HepG2 (cell line): ENCODE results near the gene SETD1A. TPM values are rescaled to one million over a fixed set of nuclear protein-coding genes. Genes with fewer than 3 reads are reported as not detected.

Source experiments
- CAMTA2 ChIP-seq: sonication (generic); formaldehyde crosslinking; IDR thresholded peaks from 2 replicates; pipeline ENCODE4 v1.4.0; 2020; ENCODE audit warnings: mild to moderate bottlenecking, missing genetic modification reagents, borderline replicate concordance
- DNMT1 ChIP-seq: sonication (generic); formaldehyde crosslinking; IDR thresholded peaks from 2 replicates; pipeline ENCODE4 v1.5.1; 2020; ENCODE audit warnings: mild to moderate bottlenecking, missing genetic modification reagents
- ELF3 ChIP-seq: IDR thresholded peaks from 2 replicates; pipeline ENCODE4 v1.6.1; 2016; ENCODE audit warnings: missing genetic modification reagents, missing compliant biosample characterization
- FLYWCH1 ChIP-seq: sonication (generic); formaldehyde crosslinking; IDR thresholded peaks from 2 replicates; pipeline ENCODE4 v1.8.1; 2023; ENCODE audit warnings: mild to moderate bottlenecking, missing genetic modification reagents
- GABPA ChIP-seq, 2 experiments: IDR thresholded peaks; 2 replicates each; pipeline ENCODE4 v1.6.1; 2011 to 2016; ENCODE audit warnings: low read depth in 2 of 2, low read length in 1 of 2, missing biosample characterization in 1 of 2, missing genetic modification characterization in 1 of 2
- HDAC1 ChIP-seq: sonication (generic); formaldehyde crosslinking; IDR thresholded peaks from 2 replicates; pipeline ENCODE4 v1.5.1; 2020; ENCODE audit warnings: mild to moderate bottlenecking, missing genetic modification reagents
- KAT2B ChIP-seq: fragments of 150-350 bp; IDR thresholded peaks from 2 replicates; pipeline ENCODE4 v1.6.1; 2014; ENCODE audit warnings: low read depth, low read length, borderline replicate concordance
- KLF12 ChIP-seq: sonication (generic); formaldehyde crosslinking; IDR thresholded peaks from 2 replicates; pipeline ENCODE4 v1.4.0; 2020; ENCODE audit warnings: missing genetic modification reagents, borderline replicate concordance
- MTA3 ChIP-seq: sonication (generic); formaldehyde crosslinking; IDR thresholded peaks from 2 replicates; pipeline ENCODE4 v1.4.0; 2020; ENCODE audit warnings: missing genetic modification reagents
- NFE2 ChIP-seq: sonication (generic); formaldehyde crosslinking; IDR thresholded peaks from 2 replicates; pipeline ENCODE4 v1.4.0; 2020; ENCODE audit warnings: missing genetic modification reagents
- NFKBIZ ChIP-seq: IDR thresholded peaks from 2 replicates; pipeline ENCODE4 v1.6.1; 2018; ENCODE audit warnings: missing genetic modification reagents, missing compliant biosample characterization
- PLSCR1 ChIP-seq: sonication (generic); formaldehyde crosslinking; IDR thresholded peaks from 2 replicates; pipeline ENCODE4 v1.5.0; 2020; ENCODE audit warnings: missing genetic modification reagents, mild to moderate bottlenecking, borderline replicate concordance
- RFX5 ChIP-seq: IDR thresholded peaks from 2 replicates; pipeline ENCODE4 v1.6.1; 2011; ENCODE audit warnings: low read depth, low read length, improper control_type of control experiment
- ZC3H13 ChIP-seq: sonication (generic); formaldehyde crosslinking; IDR thresholded peaks from 2 replicates; pipeline ENCODE4 v1.8.1; 2023; ENCODE audit warnings: mild to moderate bottlenecking, missing genetic modification reagents, moderate library complexity
- ZNF18 ChIP-seq: sonication (generic); formaldehyde crosslinking; IDR thresholded peaks from 2 replicates; pipeline ENCODE4 v1.8.0; 2022; ENCODE audit warnings: mild to moderate bottlenecking, missing genetic modification reagents; ENCODE audit not compliant: insufficient replicate concordance
- ZNF20 ChIP-seq: sonication (generic); formaldehyde crosslinking; IDR thresholded peaks from 2 replicates; pipeline ENCODE4 v1.4.0; 2020; ENCODE audit warnings: mild to moderate bottlenecking, moderate library complexity, missing genetic modification reagents
- ZNF333 ChIP-seq: sonication (generic); formaldehyde crosslinking; IDR thresholded peaks from 2 replicates; pipeline ENCODE4 v1.4.0; 2020; ENCODE audit warnings: mild to moderate bottlenecking, missing genetic modification reagents, borderline replicate concordance
- ZNF501 ChIP-seq: sonication (generic); formaldehyde crosslinking; IDR thresholded peaks from 2 replicates; pipeline ENCODE4 v1.5.1; 2020; ENCODE audit warnings: mild to moderate bottlenecking, moderate library complexity, missing genetic modification reagents
- ZNF513 ChIP-seq: sonication (generic); formaldehyde crosslinking; conservative IDR thresholded peaks from 2 replicates; pipeline ENCODE4 v1.5.0; 2020; ENCODE audit warnings: missing genetic modification reagents
- ZNF615 ChIP-seq: sonication (generic); formaldehyde crosslinking; IDR thresholded peaks from 2 replicates; pipeline ENCODE4 v1.5.0; 2020; ENCODE audit warnings: mild to moderate bottlenecking, missing genetic modification reagents, borderline replicate concordance
- ZNF644 ChIP-seq: IDR thresholded peaks from 2 replicates; pipeline ENCODE4 v1.6.1; 2016; ENCODE audit warnings: low read depth
- ZNF737 ChIP-seq: sonication (generic); formaldehyde crosslinking; IDR thresholded peaks from 2 replicates; pipeline ENCODE4 v1.5.0; 2020; ENCODE audit warnings: missing genetic modification reagents, mild to moderate bottlenecking, borderline replicate concordance
- polyA plus RNA-seq, 8 experiments: library from polyadenylated mRNA; depleted of rRNA in 3 of 8; stranded (reverse) in 7 of 8; unstranded in 1 of 8; fragments of >200 nt; fragmentation: Illumina TruSeq in 4 of 8; extraction: Trizol in 4 of 8; gene quantifications; 2 replicates each; pipeline versions ENCODE4 v1.2.1 to v1.2.3, GENCODE V29; 2011 to 2016; ENCODE audit warnings: low read depth in 4 of 8, missing spikeins in 1 of 8, mixed read lengths in 1 of 8; ENCODE audit not compliant: insufficient read depth in 1 of 8
- total RNA-seq, 5 experiments: library from RNA; depleted of rRNA; stranded (reverse); fragments of >200 nt; fragmentation: Illumina TruSeq; extraction: Trizol; gene quantifications; 2 replicates each; pipeline ENCODE4 v1.2.3, GENCODE V29; 2016; ENCODE audit warnings: low read depth in 1 of 5
- TF ChIP-seq, protein P1 (sequence below): IDR thresholded peaks from 2 replicates; pipeline ENCODE4 v1.6.1; 2018; ENCODE audit warnings: missing genetic modification reagents

The SETD1A gene
- total and polyA plus RNA-seq, 2 of the 13 experiments (the other 11 are each of a cell fraction or from before 2014, with no cell fraction given): 3.8 to 5.6 TPM

DNA sequence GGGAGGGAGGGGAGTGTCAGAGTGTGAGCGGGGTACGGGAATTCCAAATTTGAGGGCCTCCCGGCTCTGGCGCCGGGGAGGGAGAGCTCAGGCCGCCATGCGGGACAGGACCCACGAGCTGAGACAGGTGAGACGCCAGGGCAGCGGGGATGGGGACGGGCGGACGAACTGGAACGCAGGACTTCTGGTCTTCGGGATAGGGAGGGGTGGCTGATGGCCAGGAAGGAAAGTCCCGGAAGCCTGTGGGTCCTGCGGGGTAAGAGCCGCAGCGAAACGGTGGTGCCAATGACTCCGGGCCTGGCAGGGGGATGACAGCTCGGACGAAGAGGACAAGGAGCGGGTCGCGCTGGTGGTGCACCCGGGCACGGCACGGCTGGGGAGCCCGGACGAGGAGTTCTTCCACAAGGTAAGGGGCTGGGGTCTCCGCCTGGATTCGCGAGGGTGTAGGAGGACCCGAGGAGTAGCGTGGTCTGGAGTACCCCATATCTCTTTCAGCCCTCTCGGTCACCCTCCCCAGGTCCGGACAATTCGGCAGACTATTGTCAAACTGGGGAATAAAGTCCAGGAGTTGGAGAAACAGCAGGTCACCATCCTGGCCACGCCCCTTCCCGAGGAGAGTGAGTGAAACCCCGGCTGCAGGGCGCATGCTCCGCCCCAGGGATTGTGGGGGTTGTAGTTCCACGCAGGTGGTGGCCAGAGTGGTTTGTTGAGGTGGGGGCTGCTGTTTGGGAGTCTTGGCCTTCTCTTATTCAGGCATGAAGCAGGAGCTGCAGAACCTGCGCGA lies 76.3 kb downstream of the SETD1A start (continued):
- TF ChIP-seq NFKBIZ (CRISPR knock-in tag) (peak; percentile 18; the same call in 1 of the 2 replicates), ZNF615 (CRISPR knock-in tag) (no peak), ZNF737 (CRISPR knock-in tag) (no peak; the same call in 1 of the 2 replicates), GABPA (IDR thresholded peaks at IDR 0.05; ENCODE audit: low read depth, low read length) (peak; percentile 57), GABPA (CRISPR knock-in tag; IDR thresholded peaks at IDR 0.05; ENCODE audit: low read depth) (peak; percentile 86), DNMT1 (CRISPR knock-in tag) (no peak), KLF12 (CRISPR knock-in tag) (no peak), ZNF501 (CRISPR knock-in tag) (peak; percentile 58; the same call in 1 of the 2 replicates), ZNF513 (CRISPR knock-in tag) (no peak), ZNF644 (0 out of 2 replicates have a peak, but pooled peaks have one; percentile 24), FLYWCH1 (no peak), NFE2 (CRISPR knock-in tag) (no peak), RFX5 (no peak), ELF3 (CRISPR knock-in tag) (0 out of 2 replicates have a peak, but pooled peaks have one; percentile 31), ZNF20 (CRISPR knock-in tag) (no peak), ZNF333 (CRISPR knock-in tag) (peak; percentile 88), PLSCR1 (CRISPR knock-in tag) (no peak), ZC3H13 (CRISPR knock-in tag) (peak; percentile 37; the same call in 1 of the 2 replicates), MTA3 (CRISPR knock-in tag) (no peak), KAT2B (no peak), CAMTA2 (CRISPR knock-in tag) (peak; percentile 20; the same call in 1 of the 2 replicates), HDAC1 (CRISPR knock-in tag) (peak; percentile 74; the same call in 1 of the 2 replicates), ZNF18 (CRISPR knock-in tag) (peak; percentile 83)
- TF ChIP-seq, protein P1, sequence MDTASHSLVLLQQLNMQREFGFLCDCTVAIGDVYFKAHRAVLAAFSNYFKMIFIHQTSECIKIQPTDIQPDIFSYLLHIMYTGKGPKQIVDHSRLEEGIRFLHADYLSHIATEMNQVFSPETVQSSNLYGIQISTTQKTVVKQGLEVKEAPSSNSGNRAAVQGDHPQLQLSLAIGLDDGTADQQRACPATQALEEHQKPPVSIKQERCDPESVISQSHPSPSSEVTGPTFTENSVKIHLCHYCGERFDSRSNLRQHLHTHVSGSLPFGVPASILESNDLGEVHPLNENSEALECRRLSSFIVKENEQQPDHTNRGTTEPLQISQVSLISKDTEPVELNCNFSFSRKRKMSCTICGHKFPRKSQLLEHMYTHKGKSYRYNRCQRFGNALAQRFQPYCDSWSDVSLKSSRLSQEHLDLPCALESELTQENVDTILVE (CRISPR knock-in tag): peak; percentile 42; the same call in 1 of the 2 replicates
